GM23248 (cell line): ENCODE measurements around the gene FAM118A.

Experiments used
- EZH2 ChIP-seq: fragments of 200-600 bp; sonication (generic); IDR thresholded peaks from 2 replicates; pipeline ENCODE4 v1.6.1; 2018; ENCODE audit warnings: antibody characterized with exemption, mild to moderate bottlenecking; ENCODE audit not compliant: insufficient read depth, poor library complexity, severe bottlenecking
- EZH2phosphoT487 ChIP-seq: fragments of 200-600 bp; sonication (generic); IDR thresholded peaks from 2 replicates; pipeline ENCODE4 v1.6.1; 2018; ENCODE audit warnings: antibody characterized with exemption, moderate library complexity, mild to moderate bottlenecking, low read depth; ENCODE audit not compliant: insufficient read depth

DNA sequence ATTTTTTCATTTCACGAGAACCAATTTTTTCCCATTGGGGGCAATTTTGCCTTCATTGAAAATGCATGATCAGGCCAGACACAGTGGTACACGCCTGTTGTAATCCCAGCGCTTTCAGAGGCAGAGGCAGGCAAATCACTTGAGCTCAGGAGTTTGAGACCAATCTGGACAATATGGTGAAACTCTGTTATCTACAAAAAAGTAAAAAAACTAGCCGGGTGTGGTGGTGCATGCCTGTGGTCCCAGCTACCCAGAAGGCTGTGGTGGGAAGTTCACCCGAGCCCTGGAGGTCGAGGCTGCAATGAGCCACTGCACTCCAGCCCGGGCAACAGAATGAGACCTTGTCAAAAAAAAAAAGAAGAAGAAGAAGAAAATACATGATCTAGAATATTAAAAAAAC, 44.2 kb upstream of the FAM118A start:
- TF ChIP-seq EZH2phosphoT487, result no peak
- TF ChIP-seq EZH2, result no peak
